A549 (cell line): ENCODE results near the gene CLIP1. TPM values are rescaled to one million over a fixed set of nuclear protein-coding genes. Genes with fewer than 3 reads are reported as not detected.

ENCODE experiments used
- ATAC-seq, 2 experiments: fragments of 200-7000 bp in 1 of 2; fragments of >200 bp in 1 of 2; cut with Nextera tagmentation in 1 of 2; cut with Tn5 transposase in 1 of 2; 3 replicates each; pipeline versions ENCODE4 v1.8.0 to v1.9.1; 2018 to 2020; ENCODE audit warnings: mild to moderate bottlenecking in 1 of 2, moderate library complexity in 1 of 2
- CTCF ChIA-PET: fragments of 300-600 bp; sonication (Branson Sonifier 250); formaldehyde crosslinking; extraction: SDS; loops from one replicate; lab custom pipeline; 2021; ENCODE audit warnings: antibody characterized with exemption, inconsistent platforms; lab: Yijun Ruan, JAX
- POLR2A ChIA-PET: fragments of 350-600 bp; formaldehyde crosslinking; extraction: SDS; loops from one replicate; lab custom pipeline; 2021; ENCODE audit warnings: antibody characterized with exemption, inconsistent platforms; lab: Yijun Ruan, JAX
- DNase-seq, 2 experiments: peaks; one replicate each; pipeline versions ENCODE4 v3.0.0 to v3.0.0-alpha.2; 2011 to 2016; ENCODE audit warnings: low read depth in 1 of 2, low spot score in 1 of 2
- FAIRE-seq: peaks from 2 replicates; lab custom pipeline; 2011; peaks lifted over from hg19 to GRCh38; lab: Jason Lieb, UNC
- H3K27ac ChIP-seq, 2 experiments: fragments of >200 bp; sonication (Bioruptor Twin); formaldehyde crosslinking; 3 replicates each; pipeline ENCODE4 v1.5.1; 2016 to 2017
- H3K4me1 ChIP-seq: fragments of >200 bp; sonication (Bioruptor Twin); formaldehyde crosslinking; 3 replicates; pipeline ENCODE4 v1.6.1; 2016
- H3K4me2 ChIP-seq: fragments of >200 bp; sonication (Bioruptor Twin); formaldehyde crosslinking; 3 replicates; pipeline ENCODE4 v1.6.1; 2016
- H3K4me3 ChIP-seq: fragments of >200 bp; sonication (Bioruptor Twin); formaldehyde crosslinking; 3 replicates; pipeline ENCODE4 v1.5.1; 2016
- H3K9me3 ChIP-seq: fragments of >200 bp; sonication (Bioruptor Twin); formaldehyde crosslinking; 3 replicates; pipeline ENCODE4 v1.6.1; 2016
- CHD2 ChIP-seq: fragments of 150-350 bp; IDR thresholded peaks from 2 replicates; pipeline ENCODE4 v1.6.1; 2014; ENCODE audit warnings: low read length; ENCODE audit not compliant: partially characterized antibody
- CHD4 ChIP-seq: fragments of 200-600 bp; sonication (generic); IDR thresholded peaks from 2 replicates; pipeline ENCODE4 v1.6.1; 2016; ENCODE audit warnings: antibody characterized with exemption, mild to moderate bottlenecking, borderline replicate concordance
- EHMT2 ChIP-seq: fragments of 200-600 bp; sonication (generic); IDR thresholded peaks from 2 replicates; pipeline ENCODE4 v1.6.1; 2016; ENCODE audit warnings: antibody characterized with exemption, low read depth, mild to moderate bottlenecking, moderate library complexity
- FOSL2 ChIP-seq, 2 experiments: fragments of 450-650 bp in 1 of 2; fragments of >200 bp in 1 of 2; sonication (Bioruptor Twin) in 1 of 2; formaldehyde crosslinking; IDR thresholded peaks; 2 replicates each; pipeline versions ENCODE4 v1.5.0 to v1.6.1; 2016 to 2020; ENCODE audit warnings: mild to moderate bottlenecking in 1 of 2, moderate library complexity in 1 of 2
- GATA3 ChIP-seq: IDR thresholded peaks from 2 replicates; pipeline ENCODE4 v1.6.1; 2012; ENCODE audit warnings: borderline replicate concordance
- HEYL ChIP-seq: fragments of 250-450 bp; sonication (Bioruptor Pico); IDR thresholded peaks from 2 replicates; pipeline ENCODE4 v1.8.0; 2021; ENCODE audit warnings: mild to moderate bottlenecking, moderate library complexity
- HOXA7 ChIP-seq: fragments of 250-450 bp; sonication (Bioruptor Pico); IDR thresholded peaks from 2 replicates; pipeline ENCODE4 v1.5.0; 2020; ENCODE audit warnings: mild to moderate bottlenecking, moderate library complexity
- HOXB13 ChIP-seq: fragments of 250-450 bp; sonication (Bioruptor Pico); IDR thresholded peaks from 2 replicates; pipeline ENCODE4 v1.5.0; 2020; ENCODE audit warnings: low read depth, mild to moderate bottlenecking, moderate library complexity
- HOXB5 ChIP-seq: fragments of 250-450 bp; sonication (Bioruptor Pico); IDR thresholded peaks from 2 replicates; pipeline ENCODE4 v1.5.0; 2020; ENCODE audit warnings: mild to moderate bottlenecking, moderate library complexity
- JUN ChIP-seq, 2 experiments: fragments of >200 bp; sonication (Bioruptor Twin); formaldehyde crosslinking; IDR thresholded peaks; 2 replicates in 1 of 2; 3 replicates in 1 of 2; pipeline ENCODE4 v1.6.1; 2016 to 2017
- KDM1A ChIP-seq: fragments of 200-600 bp; sonication (generic); IDR thresholded peaks from 2 replicates; pipeline ENCODE4 v1.6.1; 2016; ENCODE audit warnings: low read depth, mild to moderate bottlenecking
- KDM5A ChIP-seq: fragments of 200-600 bp; sonication (generic); IDR thresholded peaks from 2 replicates; pipeline ENCODE4 v1.6.1; 2016; ENCODE audit warnings: antibody characterized with exemption, mild to moderate bottlenecking
- MAFK ChIP-seq: fragments of 450-650 bp; IDR thresholded peaks from 2 replicates; pipeline ENCODE4 v1.6.1; 2014; ENCODE audit not compliant: partially characterized antibody
- MYC ChIP-seq: IDR thresholded peaks from 2 replicates; pipeline ENCODE4 v1.6.1; 2012; ENCODE audit warnings: mild to moderate bottlenecking, inconsistent platforms, low read length, improper control_type of control experiment, borderline replicate concordance
- NFE2L2 ChIP-seq: fragments of 150-350 bp; conservative IDR thresholded peaks from 2 replicates; pipeline ENCODE4 v1.6.1; 2014; ENCODE audit warnings: low read length
- NR3C1 ChIP-seq: fragments of >200 bp; sonication (Bioruptor Twin); formaldehyde crosslinking; IDR thresholded peaks from 3 replicates; pipeline ENCODE4 v1.6.1; 2017
- POLR2A ChIP-seq: IDR thresholded peaks from 2 replicates; pipeline ENCODE4 v1.6.1; 2012; ENCODE audit warnings: mild to moderate bottlenecking, low read length
- POLR2AphosphoS2 ChIP-seq: conservative IDR thresholded peaks from 2 replicates; pipeline ENCODE4 v1.6.1; 2012; ENCODE audit warnings: low read length, improper control_type of control experiment, inconsistent platforms
- RARB ChIP-seq: fragments of 250-450 bp; sonication (Bioruptor Pico); IDR thresholded peaks from 2 replicates; pipeline ENCODE4 v1.8.0; 2021; ENCODE audit warnings: mild to moderate bottlenecking, moderate library complexity
- RCOR1 ChIP-seq: fragments of 150-350 bp; IDR thresholded peaks from 2 replicates; pipeline ENCODE4 v1.6.1; 2014; ENCODE audit warnings: antibody characterized with exemption, low read length, low read depth
- RNF2 ChIP-seq: fragments of 200-600 bp; sonication (generic); IDR thresholded peaks from 2 replicates; pipeline ENCODE4 v1.6.1; 2016; ENCODE audit warnings: low read depth, mild to moderate bottlenecking, antibody characterized with exemption, moderate library complexity, borderline replicate concordance
- TFCP2L1 ChIP-seq: fragments of 250-450 bp; sonication (Bioruptor Pico); IDR thresholded peaks from 2 replicates; pipeline ENCODE4 v1.5.0; 2021; ENCODE audit warnings: mild to moderate bottlenecking
- ZC3H11A ChIP-seq: fragments of 450-650 bp; IDR thresholded peaks from 2 replicates; pipeline ENCODE4 v1.6.1; 2014; ENCODE audit warnings: antibody characterized with exemption, mild to moderate bottlenecking
- ZFP36 ChIP-seq: fragments of 450-650 bp; IDR thresholded peaks from 2 replicates; pipeline ENCODE4 v1.6.1; 2014; ENCODE audit warnings: borderline replicate concordance; ENCODE audit not compliant: partially characterized antibody
- WGBS: methylation state at CpG from one replicate; pipeline ENCODE4 v1.1.6; 2017; ENCODE audit errors: missing lambda C conversion rate; 5-methylcytosine and 5-hydroxymethylcytosine counted together
- polyA plus RNA-seq, 4 experiments: library from polyadenylated mRNA; depleted of rRNA in 3 of 4; stranded (reverse); fragments of >200 nt; fragmentation: RNase III in 1 of 4; extraction: RNeasy Plus Mini Kit Qiagen cat#74134 plus additional on column Dnase treatment in 1 of 4; gene quantifications; 2 replicates in 3 of 4; 3 replicates in 1 of 4; pipeline ENCODE4 v1.2.3, GENCODE V29; 2011 to 2017
- TF ChIP-seq, protein P1 (sequence below): fragments of >200 bp; sonication (Bioruptor Twin); formaldehyde crosslinking; IDR thresholded peaks from 2 replicates; pipeline ENCODE4 v1.6.1; 2016
- TF ChIP-seq, protein P2 (sequence below): IDR thresholded peaks from 2 replicates; pipeline ENCODE4 v1.6.1; 2012; ENCODE audit warnings: low read depth, borderline replicate concordance
- TF ChIP-seq, protein P3 (sequence below): fragments of 250-450 bp; sonication (Bioruptor Pico); IDR thresholded peaks from 2 replicates; pipeline ENCODE4 v1.5.0; 2020; ENCODE audit warnings: low read depth, mild to moderate bottlenecking, moderate library complexity
- TF ChIP-seq, protein P4 (sequence below): IDR thresholded peaks from 2 replicates; pipeline ENCODE4 v1.6.1; 2012
- TF ChIP-seq, protein P5 (sequence below): fragments of 450-650 bp; IDR thresholded peaks from 2 replicates; pipeline ENCODE4 v1.6.1; 2014; ENCODE audit warnings: antibody characterized with exemption
- TF ChIP-seq, protein P6 (sequence below): fragments of 250-450 bp; sonication (Bioruptor Pico); IDR thresholded peaks from 2 replicates; pipeline ENCODE4 v1.5.0; 2021; ENCODE audit warnings: mild to moderate bottlenecking, moderate library complexity, borderline replicate concordance

Gene CLIP1
- polyA plus RNA-seq, 2 of the 4 experiments (the other 2 are of a cell fraction), result 43.0 to 133 TPM

DNA sequence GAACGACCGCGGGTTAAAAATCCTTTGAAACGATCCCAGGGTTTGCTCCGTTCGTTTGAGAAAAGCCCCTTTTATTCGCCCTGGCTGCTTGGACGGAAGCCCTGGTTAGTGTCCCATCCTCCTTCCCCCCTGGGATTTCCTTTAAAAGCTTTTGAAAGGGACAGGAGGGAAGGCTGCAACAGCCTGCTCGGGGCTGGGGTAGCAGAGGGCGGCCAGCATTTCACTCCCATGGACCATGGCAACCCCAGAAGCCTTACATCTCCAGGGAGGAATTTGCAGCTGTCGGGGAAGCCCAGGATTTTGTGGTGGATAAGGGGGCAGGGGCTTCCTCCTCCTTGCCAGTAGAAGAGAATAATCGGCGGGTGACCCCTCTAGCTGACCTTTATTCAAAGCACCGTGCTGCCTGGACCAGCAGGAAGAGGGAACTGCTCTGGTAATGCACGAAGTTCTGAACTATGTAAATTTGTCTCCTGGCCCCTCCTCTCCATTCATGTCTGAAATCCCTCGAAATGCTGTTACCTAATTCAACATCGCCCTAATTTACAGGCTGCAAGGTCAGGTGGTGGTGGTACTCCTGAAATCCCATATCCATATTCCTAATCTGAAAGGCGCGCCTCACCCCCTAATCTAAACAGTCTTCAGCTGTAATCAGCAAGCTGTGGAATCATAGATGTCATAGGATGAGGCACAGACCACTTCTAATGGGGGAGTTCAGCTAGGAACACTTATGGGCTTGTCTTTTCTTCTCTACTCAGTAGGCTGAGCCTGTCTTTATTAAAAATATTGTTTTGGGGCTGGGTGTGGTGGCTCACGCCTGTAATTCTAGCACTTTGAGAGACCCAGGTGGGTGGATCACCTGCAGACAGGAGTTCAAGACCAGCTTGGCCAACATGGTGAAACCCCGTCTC is 1.0 kb upstream of the CLIP1 start (continued):
- no peak for TF ChIP-seq FOSL2 (IDR thresholded peaks at IDR 0.05)
- TF ChIP-seq FOSL2 (CRISPR knock-in tag; IDR thresholded peaks at IDR 0.05), result no peak
- TF ChIP-seq JUN (IDR thresholded peaks at IDR 0.05), result peak in 1 of 2 experiments; percentile 59; a peak in 2 of 5 replicates
- TF ChIP-seq NR3C1, result no peak
- no peak for TF ChIP-seq KDM1A
- no peak for TF ChIP-seq ZFP36
- no peak for TF ChIP-seq CHD2
- 0 out of 2 replicates have a peak, but pooled peaks have one; percentile 52 for TF ChIP-seq RARB (CRISPR knock-in tag)
- TF ChIP-seq, protein P1, sequence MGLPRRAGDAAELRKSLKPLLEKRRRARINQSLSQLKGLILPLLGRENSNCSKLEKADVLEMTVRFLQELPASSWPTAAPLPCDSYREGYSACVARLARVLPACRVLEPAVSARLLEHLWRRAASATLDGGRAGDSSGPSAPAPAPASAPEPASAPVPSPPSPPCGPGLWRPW, result no peak
- TF ChIP-seq ZC3H11A, result no peak
- no peak for TF ChIP-seq HOXB13
- no peak for TF ChIP-seq RCOR1
- TF ChIP-seq POLR2A, result peak; percentile 40
- TF ChIP-seq, protein P2, sequence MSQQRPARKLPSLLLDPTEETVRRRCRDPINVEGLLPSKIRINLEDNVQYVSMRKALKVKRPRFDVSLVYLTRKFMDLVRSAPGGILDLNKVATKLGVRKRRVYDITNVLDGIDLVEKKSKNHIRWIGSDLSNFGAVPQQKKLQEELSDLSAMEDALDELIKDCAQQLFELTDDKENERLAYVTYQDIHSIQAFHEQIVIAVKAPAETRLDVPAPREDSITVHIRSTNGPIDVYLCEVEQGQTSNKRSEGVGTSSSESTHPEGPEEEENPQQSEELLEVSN, result no peak
- TF ChIP-seq EHMT2, result no peak
- no peak for TF ChIP-seq HOXB5 (CRISPR knock-in tag)
- no peak for TF ChIP-seq CHD4
- TF ChIP-seq GATA3, result no peak
- no peak for TF ChIP-seq HEYL (CRISPR knock-in tag)
- no peak for TF ChIP-seq KDM5A
- peak; percentile 89 for TF ChIP-seq HOXA7 (CRISPR knock-in tag)

DNA sequence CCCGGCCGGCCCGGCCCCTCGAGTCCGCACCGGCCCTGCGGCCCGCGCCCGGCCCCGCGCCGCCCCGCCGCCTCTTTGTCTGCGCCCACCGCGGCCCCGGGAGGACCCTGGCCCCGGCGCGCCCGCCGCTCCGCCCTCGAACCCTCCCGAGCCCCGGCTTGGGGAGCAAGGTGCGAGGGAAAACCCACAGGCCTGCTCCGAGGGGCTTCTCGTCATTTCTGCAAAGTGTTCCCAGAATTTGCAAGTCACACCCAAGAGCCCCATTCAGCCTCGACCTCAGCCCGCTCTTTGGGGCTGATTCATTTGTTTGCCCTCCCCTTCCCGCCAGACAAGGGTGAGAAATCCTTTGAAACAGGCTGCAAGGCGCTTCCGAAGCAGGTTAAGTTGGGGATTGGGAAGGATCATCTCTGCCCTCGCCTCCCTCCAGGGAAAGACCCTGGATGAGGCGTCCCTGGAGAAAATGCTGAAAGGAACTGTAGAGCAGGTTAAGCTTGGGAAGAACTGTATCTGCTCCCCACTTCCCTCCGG is 325 bp upstream of the CLIP1 start:
- FAIRE-seq, result no peak
- H3K27ac ChIP-seq, result peak overlapping the region; percentile 100
- under 1% methylated on average over 17 of the region's 39 CpGs for WGBS
- DNase-seq, result peak; percentile 35 to 76
- peaks cover 46% of the 10 kb centered on the region for H3K4me1 ChIP-seq
- peak overlapping the region; percentile 79 for H3K4me3 ChIP-seq
- CTCF ChIA-PET, result interaction anchor here (0.6 to 5.0 kb wide), 23 partner anchors 10 to 231 kb away, joined by 3 to 79 read pairs (median 4); no protein-coding TSS in a partner anchor
- H3K4me2 ChIP-seq, result peak overlapping the region; percentile 87
- ATAC-seq, result peak; percentile 22 to 40
- TF ChIP-seq TFCP2L1 (CRISPR knock-in tag) (no peak), HEYL (CRISPR knock-in tag) (no peak), MYC (no peak), RNF2 (no peak), KDM1A (no peak), GATA3 (no peak), HOXB5 (CRISPR knock-in tag) (no peak), FOSL2 (IDR thresholded peaks at IDR 0.05) (no peak), FOSL2 (CRISPR knock-in tag; IDR thresholded peaks at IDR 0.05) (peak; percentile 51), POLR2AphosphoS2 (no peak), MAFK (peak; percentile 68), NFE2L2 (peak; percentile 49; the same call in 1 of the 2 replicates)
- TF ChIP-seq, protein P3, sequence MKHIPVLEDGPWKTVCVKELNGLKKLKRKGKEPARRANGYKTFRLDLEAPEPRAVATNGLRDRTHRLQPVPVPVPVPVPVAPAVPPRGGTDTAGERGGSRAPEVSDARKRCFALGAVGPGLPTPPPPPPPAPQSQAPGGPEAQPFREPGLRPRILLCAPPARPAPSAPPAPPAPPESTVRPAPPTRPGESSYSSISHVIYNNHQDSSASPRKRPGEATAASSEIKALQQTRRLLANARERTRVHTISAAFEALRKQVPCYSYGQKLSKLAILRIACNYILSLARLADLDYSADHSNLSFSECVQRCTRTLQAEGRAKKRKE (CRISPR knock-in tag), result no peak
- TF ChIP-seq, protein P4, sequence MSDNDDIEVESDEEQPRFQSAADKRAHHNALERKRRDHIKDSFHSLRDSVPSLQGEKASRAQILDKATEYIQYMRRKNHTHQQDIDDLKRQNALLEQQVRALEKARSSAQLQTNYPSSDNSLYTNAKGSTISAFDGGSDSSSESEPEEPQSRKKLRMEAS, result peak; percentile 80
- TF ChIP-seq, protein P5, sequence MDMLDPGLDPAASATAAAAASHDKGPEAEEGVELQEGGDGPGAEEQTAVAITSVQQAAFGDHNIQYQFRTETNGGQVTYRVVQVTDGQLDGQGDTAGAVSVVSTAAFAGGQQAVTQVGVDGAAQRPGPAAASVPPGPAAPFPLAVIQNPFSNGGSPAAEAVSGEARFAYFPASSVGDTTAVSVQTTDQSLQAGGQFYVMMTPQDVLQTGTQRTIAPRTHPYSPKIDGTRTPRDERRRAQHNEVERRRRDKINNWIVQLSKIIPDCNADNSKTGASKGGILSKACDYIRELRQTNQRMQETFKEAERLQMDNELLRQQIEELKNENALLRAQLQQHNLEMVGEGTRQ, result no peak
- TF ChIP-seq, protein P6, sequence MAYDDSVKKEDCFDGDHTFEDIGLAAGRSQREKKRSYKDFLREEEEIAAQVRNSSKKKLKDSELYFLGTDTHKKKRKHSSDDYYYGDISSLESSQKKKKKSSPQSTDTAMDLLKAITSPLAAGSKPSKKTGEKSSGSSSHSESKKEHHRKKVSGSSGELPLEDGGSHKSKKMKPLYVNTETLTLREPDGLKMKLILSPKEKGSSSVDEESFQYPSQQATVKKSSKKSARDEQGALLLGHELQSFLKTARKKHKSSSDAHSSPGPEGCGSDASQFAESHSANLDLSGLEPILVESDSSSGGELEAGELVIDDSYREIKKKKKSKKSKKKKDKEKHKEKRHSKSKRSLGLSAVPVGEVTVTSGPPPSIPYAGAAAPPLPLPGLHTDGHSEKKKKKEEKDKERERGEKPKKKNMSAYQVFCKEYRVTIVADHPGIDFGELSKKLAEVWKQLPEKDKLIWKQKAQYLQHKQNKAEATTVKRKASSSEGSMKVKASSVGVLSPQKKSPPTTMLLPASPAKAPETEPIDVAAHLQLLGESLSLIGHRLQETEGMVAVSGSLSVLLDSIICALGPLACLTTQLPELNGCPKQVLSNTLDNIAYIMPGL (CRISPR knock-in tag), result no peak
- TF ChIP-seq, protein P2, result peak; percentile 86
- TF ChIP-seq, all 56 proteins: peak for 5
- H3K9me3 ChIP-seq, result no peaks in the 10 kb centered on the region
- POLR2A ChIA-PET, result interaction anchor here (0.8 to 3.2 kb wide), 10 partner anchors 9 to 78 kb away, joined by 3 to 55 read pairs (median 6); partner anchors contain the start of gene ZCCHC8
